Activated T-helper 9 cell treated with anti-CD3 and anti-CD28 coated beads, Interleukin-2, amount 50 U/mL, for 16 hours (primary cell): ENCODE results near the gene RIMBP3C.
"Not testable (repeated sequence)": the region's sequence is repeated elsewhere in the genome, so short reads cannot be mapped to it uniquely, and the experiment has no call there.

Experiments
- DNase-seq: peaks from one replicate; pipeline ENCODE4 v3.0.0-alpha.2; 2020; ENCODE audit warnings: low read depth

The RIMBP3C gene

DNA sequence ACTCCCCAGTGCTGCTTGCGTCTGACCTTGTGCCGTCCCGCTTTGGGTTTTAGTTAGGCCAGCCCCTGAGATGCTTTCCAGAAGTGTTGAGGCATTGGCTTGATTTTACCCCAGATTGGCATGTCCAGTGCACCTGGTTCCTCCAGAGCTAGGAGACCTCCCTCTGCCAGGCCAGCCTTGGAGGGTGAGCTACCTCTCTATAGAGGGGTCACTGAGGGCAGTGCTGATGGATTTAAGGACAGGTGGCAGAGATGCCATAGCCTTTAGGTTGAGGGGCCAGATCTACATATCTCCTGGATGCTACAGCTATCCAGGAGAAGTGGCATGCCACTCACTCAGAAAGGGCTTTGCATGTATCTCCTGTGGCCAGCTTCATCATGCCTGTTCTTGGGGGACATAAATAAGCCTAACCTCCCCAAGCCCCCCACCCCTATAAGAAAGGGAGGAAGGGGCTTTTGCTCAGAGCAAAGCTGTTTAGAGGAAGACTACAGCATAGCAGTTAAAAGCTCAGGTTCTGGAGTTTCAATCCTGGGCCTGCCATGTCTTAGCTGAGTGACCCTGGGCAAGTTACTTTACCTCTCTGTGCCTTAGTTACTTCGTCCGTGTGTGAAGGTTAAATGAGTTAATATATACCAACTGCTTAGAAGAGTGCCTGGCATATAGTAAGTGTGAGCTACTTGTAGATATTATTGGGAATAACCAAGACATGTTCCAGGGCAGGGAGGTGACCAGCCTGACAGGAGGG lies 22.7 kb upstream of the RIMBP3C start:
- no peak for DNase-seq

- no peak for DNase-seq
These were observed 22.1 kb upstream of the RIMBP3C start for GRCh38 chr22:21573293-21573734.

- no peak for DNase-seq
These were observed 20.4 kb upstream of the RIMBP3C start for GRCh38 chr22:21571679-21572078.

GRCh38 chr22:21570398-21570797 lies 19.1 kb upstream of the RIMBP3C start:
- no peak for DNase-seq

DNA sequence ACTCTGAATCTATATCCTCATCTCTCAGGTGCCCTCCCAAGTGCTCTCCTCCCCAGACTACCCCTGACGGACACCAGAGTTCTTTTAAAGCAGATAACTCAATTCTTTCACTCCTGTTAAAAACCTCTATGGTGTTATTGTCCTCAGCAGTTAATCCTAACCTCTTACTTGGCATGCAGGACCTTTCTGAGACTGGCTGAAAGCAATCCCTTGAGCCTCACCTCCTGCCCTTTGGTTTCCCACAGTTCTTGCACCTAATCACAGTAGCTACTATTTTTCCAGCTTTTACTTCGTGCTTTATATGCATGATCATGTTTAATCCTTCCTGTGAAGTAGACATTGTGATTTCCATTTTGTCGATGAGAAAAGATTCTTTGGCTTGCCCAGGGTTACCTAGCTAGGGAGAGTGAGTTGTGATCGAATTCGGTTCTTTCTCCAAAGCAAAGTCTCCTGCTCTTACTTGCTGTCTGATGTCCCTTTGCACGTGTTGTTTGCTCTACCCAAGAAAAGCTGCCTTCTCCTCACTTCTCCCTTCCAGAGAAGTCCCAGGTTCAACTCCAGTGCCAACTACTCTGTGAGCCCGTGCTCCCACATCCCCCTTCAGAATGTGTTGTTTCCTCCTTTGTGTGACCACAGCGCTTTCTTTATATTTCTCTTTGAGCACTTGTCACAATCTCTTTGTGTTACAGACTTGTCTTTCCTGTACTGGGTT lies 18.4 kb upstream of the RIMBP3C start:
- no peak for DNase-seq

DNA sequence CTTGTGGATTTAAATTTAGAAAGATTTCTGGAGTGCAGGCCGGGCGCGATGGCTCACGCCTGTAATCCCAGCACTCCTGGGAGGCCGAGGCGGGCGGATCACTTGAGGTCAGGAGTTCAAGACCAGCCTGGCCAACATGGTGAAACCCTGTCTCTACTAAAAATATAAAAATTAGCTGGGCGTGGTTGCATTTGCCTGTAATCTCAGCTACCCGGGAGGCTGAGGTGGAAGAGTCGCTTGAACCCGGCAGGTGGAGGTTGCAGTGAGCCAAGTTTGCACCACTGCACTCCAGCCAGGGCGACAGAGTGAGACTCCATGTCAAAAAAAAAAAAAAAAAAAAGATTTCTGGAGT lies 17.8 kb upstream of the RIMBP3C start:
- not testable (repeated sequence) for DNase-seq

DNA sequence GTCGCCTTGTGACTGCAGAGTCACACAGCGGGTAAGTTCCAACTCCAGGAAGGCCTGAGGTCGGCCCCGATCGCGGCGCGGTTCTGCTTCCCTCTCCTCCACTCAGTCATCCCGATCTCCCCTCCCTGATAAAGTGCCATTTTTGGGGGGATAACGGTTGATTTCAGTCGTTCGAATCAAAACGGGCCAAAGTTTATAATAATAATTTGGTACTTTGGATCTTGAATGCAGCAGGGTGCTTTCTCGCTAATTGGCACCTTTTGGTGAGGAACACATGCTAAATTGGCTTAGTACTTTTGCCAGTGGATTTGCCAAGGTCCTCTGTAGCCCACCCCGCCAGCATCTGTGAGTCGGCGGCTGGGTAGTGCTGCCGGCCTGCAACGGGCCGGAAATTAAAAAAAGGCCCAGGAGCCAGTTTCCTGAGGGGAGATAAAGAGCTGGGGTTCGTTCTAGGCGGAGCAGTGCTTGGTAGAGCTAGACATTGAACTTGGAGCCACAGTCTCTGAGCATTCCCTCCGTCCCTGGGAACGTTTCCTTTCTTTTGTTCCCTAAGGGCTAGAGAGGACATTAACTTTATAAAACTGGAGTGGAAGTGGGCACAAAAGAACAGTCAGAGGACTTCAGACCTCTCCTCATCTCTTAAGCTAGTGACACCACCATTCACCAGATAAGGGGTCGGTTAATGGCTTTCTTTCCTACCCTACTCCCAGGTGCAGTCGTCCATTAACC lies 17.2 kb upstream of the RIMBP3C start:
- DNase-seq, result no peak

DNA sequence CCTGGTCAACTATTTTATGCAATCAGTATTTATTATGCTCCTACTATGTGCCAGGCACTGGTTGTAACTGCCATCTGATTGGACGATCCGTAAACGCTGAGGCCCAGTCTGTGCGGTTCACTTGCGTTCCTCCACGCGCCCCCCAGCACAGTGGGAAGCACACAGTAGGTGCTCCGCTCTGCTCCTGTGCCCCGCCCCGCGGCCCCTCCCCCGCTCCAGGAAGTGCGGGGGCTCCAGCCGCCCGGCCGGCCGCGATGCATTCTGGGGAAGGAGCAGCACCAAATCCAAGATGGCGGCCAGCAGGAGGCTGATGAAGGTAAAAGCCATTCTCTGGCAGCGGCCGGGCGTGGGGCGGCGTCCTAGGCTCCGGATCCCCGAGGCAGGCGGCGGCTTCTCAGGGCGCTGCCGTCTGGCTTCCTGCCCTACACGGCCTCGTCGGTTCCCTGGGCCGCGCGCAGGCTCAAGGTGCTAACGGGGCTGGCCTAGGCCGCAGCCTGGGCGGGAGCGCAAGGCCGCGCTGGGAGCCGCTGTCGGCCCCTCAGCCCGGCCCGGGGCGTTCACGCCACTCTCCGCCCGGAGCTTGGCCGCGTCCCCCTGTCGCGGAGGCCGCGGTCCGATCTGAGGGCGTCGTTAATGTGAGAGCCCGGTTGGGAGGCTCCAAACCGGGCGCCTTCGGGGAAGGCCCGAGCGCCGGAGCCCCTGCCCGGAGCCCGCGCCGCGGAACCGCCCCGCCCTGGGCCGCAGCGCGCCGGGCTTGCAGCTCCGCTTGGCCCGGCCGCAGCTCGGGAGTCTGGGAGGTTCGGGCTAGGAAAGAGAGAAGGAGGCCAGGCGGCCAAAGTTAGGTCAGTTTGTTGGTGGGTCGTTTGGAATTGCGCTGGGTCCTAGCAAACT lies 16.4 kb upstream of the RIMBP3C start, which contains the start of gene UBE2L3:
Gene UBE2L3, plus strand, starts transcription at position 259 of the 891 bp plus-strand sequence. Its CDS starts 31 bp downstream, at position 290.
- peak; percentile 77 for DNase-seq

DNA sequence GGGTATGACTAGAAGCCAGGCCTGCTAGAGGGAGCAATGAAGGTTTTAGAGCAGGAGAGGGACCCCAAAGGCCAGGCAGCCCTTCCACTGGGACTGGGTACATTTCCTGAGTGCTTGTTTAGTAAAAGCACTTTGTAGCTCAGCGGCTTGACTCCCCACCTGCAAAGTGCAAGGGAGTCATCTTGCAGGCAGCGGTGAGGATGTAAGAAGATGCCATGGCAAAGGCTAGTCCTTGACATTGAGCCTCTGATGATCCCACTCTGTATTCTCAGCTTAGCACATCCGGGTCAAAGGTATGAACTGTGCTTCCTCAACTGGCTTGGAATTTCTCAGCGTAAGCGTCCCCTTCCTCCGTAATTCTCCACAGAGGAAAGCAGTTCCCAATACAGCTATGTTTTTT lies 13.2 kb upstream of the RIMBP3C start:
- no peak for DNase-seq

DNA sequence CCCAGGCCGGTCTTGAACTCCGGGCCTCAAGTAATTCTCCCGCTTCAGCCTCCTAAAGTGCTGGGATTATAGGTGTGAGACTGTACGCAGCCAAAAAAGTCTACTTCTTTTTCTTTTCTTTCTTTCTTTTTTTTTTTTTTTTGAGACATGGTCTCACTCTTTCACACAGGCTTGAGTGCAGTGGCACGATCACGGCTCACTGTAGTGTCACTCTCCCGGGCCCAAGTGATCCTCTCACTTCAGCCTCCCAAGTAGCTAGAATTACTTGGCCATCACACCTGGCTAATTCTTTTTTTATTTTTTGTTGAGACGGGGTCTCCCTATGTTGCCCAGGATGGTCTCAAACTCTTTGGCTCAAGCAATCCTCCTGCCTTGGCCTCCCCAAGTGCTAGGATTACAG lies 12.7 kb upstream of the RIMBP3C start:
- DNase-seq, result no peak

- DNase-seq, result not testable (repeated sequence)
These were observed 9.4 kb upstream of the RIMBP3C start for GRCh38 chr22:21560657-21561056.

DNA sequence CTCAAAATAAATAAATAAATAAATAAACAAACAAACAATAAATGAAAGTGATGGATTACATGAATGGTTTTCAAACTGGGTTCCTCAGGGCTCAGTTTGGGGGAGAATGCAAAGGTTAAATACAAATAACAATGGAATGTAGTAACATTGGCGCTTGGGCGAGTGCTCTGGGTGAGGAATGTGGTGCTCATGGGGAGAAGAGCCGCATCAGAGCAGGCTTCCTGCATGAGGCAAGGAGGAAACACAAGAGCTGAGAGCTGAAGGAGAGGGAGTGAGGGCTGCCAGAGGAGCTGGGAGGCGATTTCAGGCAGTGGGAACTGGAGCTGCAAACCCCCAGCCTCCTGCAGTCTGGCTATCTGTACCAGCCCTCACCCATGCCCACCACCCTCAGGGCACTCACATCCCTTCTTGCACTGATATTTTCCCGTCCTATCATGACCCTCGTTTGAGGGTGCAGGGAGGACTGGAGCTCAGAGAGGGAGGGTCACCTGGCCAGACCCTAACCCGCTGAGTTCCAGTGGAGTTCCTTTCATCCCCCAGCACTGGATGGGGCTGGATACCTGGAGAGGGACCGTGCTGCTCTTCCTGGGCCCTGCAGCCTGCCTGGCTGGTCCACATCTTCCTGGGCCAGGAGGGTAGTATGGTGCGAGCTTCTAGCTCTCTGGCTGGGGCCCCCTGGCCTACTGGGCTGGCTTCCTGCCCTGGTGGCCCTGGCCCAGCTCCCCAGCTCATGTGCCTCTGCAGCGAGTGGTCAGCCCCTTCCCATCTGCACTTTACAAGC lies 8.3 kb upstream of the RIMBP3C start:
- not testable (repeated sequence) for DNase-seq

GRCh38 chr22:21550678-21551047 lies 598 bp downstream of the RIMBP3C start:
- not testable (repeated sequence) for DNase-seq

DNA sequence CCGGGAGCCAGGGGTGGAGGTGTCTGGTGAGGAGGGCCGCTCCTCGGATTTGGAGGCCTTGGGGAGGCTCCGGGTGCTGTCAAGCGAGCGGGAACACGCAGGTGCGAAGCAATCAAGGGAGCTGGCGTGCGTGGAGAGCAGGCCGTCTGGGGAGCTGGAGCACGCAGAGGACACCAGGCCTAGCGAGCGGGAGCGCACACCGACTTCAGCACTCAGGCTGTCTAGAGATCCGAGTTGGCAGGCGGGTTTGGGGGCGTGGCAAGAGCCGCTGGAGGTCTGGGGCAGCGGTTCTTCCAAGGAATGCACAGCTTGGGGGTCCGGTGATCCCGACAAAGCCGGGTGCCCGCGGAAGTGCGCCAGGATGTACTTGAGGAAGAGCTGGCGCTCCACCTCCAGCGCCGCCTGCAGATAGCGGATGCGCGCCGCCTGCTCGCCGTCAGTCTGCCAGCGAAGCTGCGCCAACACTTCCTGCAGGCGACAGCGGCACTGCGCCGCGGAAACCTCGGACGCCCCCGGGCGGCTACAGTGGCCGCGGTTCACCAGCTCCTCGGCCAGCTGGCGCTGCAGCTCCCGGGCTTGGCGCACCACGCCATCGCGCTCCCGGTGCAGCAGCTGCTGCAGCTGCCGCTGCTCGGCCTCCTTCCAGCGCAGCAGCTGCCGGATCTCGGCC lies 1.1 kb downstream of the RIMBP3C start:
- DNase-seq, result not testable (repeated sequence)

DNA sequence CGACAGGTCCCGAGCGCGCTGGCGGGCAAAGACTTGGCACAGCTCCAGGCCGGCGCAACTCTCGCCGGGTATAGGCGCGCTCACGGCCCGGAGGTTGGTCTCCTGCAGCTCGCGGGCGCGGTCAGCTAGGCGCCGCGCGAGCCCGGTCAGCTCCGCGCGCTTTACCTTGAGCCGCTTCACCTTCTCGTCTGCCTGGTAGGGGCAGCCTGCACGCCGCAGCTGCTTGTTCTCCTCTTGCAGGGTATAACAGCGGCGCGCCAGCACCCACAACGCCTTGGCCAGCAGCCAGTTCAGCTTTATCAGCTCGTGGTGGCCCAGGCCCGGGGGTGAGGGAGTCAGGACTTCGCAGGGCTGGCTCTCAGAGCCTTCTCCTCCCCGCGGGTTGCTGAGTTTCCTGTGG lies 1.7 kb downstream of the RIMBP3C start:
- not testable (repeated sequence) for DNase-seq

DNA sequence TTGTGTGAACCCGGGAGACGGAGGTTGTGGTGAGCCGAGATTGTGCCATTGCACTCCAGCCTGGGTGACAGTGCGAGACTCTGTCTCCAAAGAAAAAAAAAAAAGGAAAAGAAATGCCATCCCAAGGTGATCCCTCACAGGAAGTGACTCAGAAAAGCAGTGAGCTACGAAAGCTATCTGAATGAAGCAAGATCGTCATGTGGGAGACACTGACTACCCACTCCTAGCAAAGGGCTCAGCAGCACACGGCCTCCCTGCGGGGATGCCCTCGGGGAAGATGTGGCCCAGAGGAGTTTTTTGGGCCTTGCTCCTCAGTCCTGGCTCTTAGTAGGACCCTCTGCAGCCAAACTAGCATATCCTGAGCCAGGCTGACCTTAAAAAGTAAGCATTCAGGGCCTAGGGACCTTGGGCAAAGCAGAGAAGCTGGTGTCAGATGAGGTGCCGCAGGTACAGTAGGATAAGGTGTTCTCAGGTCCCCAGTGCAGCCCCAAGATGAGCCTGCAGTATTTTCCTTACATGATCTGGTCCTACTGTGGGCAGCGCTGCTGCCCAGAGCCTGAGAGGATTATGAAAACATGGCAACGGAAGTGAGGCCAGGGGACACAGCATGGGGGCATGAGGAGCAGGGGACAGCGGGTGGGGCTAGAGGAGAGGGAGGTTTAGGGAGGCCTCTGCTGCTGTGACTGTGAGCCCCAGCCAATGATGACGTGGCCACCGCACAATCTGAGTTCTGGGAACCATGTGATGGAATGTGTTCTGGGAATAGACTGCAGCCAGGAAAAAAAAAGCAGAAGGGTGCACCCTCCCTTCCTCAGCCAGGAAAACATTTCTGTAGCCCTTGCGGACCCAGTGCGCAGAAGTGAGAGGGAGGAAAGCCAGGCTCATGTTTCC lies 6.6 kb downstream of the RIMBP3C start:
- not testable (repeated sequence) for DNase-seq

- not testable (repeated sequence) for DNase-seq
These were observed 11.4 kb downstream of the RIMBP3C start for GRCh38 chr22:21539862-21540261.

GRCh38 chr22:21532863-21533648 lies 18.2 kb downstream of the RIMBP3C start:
- DNase-seq, result not testable (repeated sequence)
